Measurements from ENCODE around the gene MCRS1.

MCRS1 gene

DNA sequence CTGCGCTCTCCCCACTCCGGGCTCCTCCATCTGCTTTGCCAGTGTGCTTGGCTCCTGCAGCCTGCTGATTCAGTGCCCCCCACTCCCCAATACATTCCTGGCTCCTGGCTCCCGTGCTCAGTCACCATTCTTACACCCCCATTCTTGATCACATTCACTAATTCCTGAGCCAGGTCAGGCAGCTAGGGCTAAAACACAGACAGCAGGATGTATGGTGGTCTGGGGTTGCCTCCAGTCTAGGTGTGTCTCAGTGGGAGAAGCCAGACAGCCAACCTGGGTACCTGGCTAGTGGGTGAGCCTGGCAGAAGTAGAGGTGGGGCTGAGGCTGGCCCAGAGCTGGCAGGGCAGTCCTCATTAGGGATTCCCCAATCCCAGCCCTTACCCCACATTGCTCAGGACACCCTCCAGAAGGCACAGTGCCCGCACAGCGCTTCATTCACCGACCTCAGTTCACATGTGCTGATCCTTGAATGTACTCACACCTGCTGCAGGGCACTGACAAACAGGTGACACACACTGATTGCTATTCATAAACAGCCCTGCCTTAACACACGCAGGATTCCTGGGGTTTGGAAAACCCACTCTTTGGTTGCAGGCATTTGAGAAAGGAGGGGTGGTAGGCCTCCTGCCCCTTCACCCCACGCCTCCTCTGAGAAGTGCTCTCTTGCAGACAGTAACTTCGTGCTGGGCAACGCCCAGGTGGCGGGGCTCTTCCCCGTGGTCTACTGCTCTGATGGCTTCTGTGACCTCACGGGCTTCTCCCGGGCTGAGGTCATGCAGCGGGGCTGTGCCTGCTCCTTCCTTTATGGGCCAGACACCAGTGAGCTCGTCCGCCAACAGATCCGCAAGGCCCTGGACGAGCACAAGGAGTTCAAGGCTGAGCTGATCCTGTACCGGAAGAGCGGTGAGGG is 27.5 kb downstream of the MCRS1 start:
- no peak overlapping the region for H3K4me3 ChIP-seq (ENCODE audit: low read depth, low read length)
- no peak for DNase-seq (ENCODE audit: low read depth)
- TF ChIP-seq, protein P1, sequence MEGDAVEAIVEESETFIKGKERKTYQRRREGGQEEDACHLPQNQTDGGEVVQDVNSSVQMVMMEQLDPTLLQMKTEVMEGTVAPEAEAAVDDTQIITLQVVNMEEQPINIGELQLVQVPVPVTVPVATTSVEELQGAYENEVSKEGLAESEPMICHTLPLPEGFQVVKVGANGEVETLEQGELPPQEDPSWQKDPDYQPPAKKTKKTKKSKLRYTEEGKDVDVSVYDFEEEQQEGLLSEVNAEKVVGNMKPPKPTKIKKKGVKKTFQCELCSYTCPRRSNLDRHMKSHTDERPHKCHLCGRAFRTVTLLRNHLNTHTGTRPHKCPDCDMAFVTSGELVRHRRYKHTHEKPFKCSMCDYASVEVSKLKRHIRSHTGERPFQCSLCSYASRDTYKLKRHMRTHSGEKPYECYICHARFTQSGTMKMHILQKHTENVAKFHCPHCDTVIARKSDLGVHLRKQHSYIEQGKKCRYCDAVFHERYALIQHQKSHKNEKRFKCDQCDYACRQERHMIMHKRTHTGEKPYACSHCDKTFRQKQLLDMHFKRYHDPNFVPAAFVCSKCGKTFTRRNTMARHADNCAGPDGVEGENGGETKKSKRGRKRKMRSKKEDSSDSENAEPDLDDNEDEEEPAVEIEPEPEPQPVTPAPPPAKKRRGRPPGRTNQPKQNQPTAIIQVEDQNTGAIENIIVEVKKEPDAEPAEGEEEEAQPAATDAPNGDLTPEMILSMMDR (IDR thresholded peaks at IDR 0.05; ENCODE audit: control insufficient read depth, extremely low read depth, insufficient read depth): no peak

DNA sequence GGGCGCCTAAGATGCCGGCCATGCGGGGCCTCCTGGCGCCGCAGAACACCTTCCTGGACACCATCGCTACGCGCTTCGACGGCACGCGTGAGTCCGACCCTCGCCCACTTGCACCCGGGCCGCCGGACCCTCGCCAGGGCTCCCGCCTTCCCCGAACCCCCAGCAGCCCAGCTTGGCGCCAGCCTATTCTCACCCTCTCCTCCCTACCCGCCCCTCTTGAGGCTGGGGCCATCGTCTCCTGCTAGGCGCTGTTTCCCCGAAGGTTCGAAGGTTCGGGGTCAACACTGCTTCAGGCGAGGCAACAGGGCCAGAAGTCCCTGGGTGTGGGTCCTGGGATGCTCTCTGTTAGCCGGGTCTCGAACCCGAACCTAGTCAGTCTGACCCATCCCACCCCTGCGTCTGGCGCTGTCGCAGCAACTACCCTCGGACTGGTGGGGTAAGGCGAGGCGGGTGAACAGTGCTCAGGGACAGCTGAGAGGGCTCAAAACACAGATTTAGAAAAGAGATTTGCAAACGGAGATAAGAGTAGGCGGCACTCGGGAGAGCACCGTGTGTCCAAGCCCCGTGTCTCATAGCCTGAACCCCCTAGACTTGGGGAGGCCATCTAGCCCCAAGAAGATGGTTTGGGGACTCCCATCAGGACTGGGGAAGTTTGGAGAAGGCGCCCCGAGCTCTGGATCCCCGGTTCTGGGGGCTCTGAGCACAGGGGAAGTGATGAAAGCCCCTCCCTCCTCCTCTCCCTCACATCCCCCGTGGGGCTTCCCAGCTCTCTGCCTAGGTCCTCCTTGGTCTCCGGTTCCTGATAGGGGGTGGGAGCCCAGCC is 28.3 kb downstream of the MCRS1 start:
- DNase-seq (ENCODE audit: low read depth): no peak
- H3K4me3 ChIP-seq (ENCODE audit: low read depth, low read length): no peak overlapping the region
- TF ChIP-seq, protein P1 (IDR thresholded peaks at IDR 0.05; ENCODE audit: control insufficient read depth, extremely low read depth, insufficient read depth): no peak

DNA sequence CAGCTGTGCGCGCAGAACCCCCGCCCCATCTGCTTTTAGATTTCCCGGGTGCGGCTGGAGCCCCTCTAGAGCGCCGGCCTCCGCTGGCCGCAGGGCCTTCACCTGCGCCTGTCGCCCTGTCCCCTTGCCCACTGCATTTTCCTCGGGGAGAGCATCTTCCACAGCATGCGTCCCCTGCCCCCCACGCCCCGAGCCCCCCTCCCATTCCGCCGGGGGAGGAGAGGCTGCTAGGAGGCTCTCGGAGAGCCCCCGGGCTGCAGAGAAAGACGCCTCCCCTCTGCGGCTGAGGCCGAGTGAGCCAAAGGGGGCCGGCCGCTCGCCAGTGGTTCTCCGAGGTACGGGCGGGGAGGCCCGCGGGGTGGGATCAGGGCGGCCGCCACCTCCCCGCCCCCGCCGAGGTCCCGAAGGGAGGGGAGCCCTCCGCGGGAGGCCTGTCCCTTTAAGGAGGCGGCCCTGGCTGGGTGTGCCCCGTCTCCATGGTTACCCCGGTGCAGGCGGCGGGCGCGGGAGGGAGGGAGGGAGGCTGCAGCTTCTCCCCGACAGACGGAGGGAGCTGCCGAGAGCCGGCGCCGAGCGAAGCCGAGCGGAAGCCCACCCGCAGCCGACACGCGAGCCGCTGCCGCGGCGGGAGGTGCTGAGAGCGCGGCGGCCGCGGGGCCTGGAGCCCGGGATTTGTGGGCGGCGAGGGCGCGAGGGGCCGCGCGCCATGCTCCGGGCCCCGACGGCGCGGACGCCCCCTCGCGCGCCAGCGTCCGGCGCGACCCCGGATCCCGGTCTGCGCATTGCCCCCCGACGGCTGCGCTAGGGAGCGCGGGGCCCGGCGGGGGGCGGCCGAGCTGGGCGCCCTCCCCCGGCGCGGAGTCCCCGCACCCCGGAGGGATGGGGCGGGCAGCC is 29.2 kb downstream of the MCRS1 start, which contains the start of gene KCNH3:
KCNH3 (plus strand) TSS at position 521 of the 894 bp plus-strand sequence. CDS start 387 bp downstream, outside the sequence.
- no peak for DNase-seq (ENCODE audit: low read depth)

DNA sequence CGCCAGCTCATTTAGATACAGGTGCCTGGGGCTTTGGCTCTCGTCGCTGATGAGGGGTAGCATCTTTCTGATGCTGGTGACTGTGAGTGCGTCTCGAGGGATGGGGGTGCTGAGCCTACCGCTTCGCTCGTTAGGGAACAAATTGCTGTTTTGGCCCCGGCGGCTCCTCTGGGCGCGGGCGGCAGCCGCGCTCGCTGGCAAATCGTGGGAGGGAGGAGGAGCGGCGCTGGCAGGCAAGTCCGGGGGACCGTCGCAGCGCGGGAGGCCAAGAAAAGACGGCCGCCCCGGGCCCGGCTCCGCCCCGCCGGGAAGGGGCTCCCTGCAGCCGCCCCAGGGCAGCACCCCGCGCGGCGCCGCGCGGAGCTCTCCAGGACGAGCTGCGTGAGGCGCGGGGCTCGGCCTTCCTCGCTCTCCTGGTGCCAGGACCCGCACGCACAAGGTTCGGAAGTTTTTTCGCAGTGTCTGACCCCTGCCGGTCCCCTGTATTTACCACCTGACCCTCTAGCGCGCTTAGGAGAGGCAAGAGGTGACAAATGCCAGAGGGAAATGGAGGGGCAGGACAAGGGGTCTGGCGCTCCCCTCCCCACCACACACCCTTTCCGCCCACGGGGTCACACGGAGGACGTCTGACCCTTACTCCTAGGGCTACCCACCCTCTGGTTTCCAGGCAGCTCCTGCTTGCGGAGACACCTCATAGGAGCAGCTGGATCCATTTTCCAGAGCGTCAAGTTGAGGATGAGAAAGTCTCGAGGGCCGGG is 30.0 kb downstream of the MCRS1 start:
- TF ChIP-seq, protein P1 (IDR thresholded peaks at IDR 0.05; ENCODE audit: control insufficient read depth, extremely low read depth, insufficient read depth): no peak
- H3K4me3 ChIP-seq (ENCODE audit: low read depth, low read length): no peak overlapping the region
- DNase-seq (ENCODE audit: low read depth): no peak

More for the DNA sequence above, 29.2 kb downstream of the MCRS1 start, which contains the start of gene KCNH3:
- H3K4me3 ChIP-seq (ENCODE audit: low read depth, low read length): peak within 1 kb of the TSS; percentile 29
- TF ChIP-seq, protein P1 (IDR thresholded peaks at IDR 0.05; ENCODE audit: control insufficient read depth, extremely low read depth, insufficient read depth): no peak

DNA sequence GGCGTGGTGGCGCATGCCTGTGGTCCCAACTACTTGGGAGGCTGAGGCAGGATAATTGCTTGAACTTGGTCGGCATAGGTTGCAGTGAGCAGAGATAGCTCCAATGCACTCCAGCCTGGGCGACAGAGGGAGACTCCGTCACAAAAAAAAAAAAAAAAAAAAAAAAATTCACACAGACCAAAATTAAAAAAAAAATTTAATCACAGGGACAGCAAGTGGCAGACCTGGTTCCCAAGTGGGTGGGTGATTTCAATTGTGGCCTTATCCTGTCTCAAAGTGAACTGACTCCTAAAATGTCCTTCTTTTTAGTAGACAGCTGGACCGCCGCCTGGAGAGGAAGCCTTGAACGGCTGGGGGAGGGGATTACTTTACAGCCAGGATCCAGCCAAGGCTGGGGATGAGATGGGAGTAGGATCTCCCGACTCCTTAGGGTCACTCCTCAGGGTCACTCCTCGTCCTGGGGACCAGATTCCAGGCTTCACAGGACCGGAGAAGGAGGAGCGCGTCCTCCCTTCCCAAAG is 30.7 kb downstream of the MCRS1 start:
- TF ChIP-seq, protein P1 (IDR thresholded peaks at IDR 0.05; ENCODE audit: control insufficient read depth, extremely low read depth, insufficient read depth): no peak
- H3K4me3 ChIP-seq (ENCODE audit: low read depth, low read length): no peak overlapping the region
- DNase-seq (ENCODE audit: low read depth): no peak
